Panc1 (cell line): ENCODE data around the gene SCN1B. TPM values are rescaled to one million over a fixed set of nuclear protein-coding genes. Genes with fewer than 3 reads are reported as not detected.

Experiments
- ATAC-seq: fragments of 200-7000 bp; cut with Tn5 transposase; 2 replicates; pipeline ENCODE4 v1.9.1; 2020; ENCODE audit warnings: mild to moderate bottlenecking, moderate library complexity
- BruUV-seq: library from RNA; stranded (reverse); fragments of 400-500 nt; replicated peaks from 2 replicates; lab custom pipeline; 2021; lab: Mats Ljungman, UMichigan
- CTCF ChIA-PET: fragments of 300-600 bp; sonication (Branson Sonifier 250); formaldehyde crosslinking; loops from one replicate; lab custom pipeline; 2022; ENCODE audit warnings: antibody characterized with exemption; lab: Charles Lee
- POLR2A ChIA-PET: fragments of 300-600 bp; sonication (Branson Sonifier 250); formaldehyde crosslinking; loops from one replicate; lab custom pipeline; 2022; ENCODE audit warnings: antibody characterized with exemption; lab: Charles Lee
- DNase-seq: peaks from one replicate; pipeline ENCODE4 v3.0.0-alpha.2; 2010; ENCODE audit warnings: low read depth, low spot score
- H3K27ac ChIP-seq: 2 replicates; pipeline ENCODE4 v1.5.1; 2011; ENCODE audit warnings: mild to moderate bottlenecking, low read length, inconsistent platforms
- H3K27me3 ChIP-seq: fragments of 200-500 bp; sonication (Bioruptor generic); 2 replicates; pipeline ENCODE4 v1.6.0; 2014; ENCODE audit warnings: low read length, inconsistent platforms; ENCODE audit not compliant: control insufficient read depth, insufficient read depth
- H3K36me3 ChIP-seq: fragments of 200-500 bp; sonication (Bioruptor generic); 2 replicates; pipeline ENCODE4 v1.5.1; 2014; ENCODE audit warnings: inconsistent platforms, mild to moderate bottlenecking, low read length, moderate library complexity; ENCODE audit not compliant: control insufficient read depth, insufficient read depth
- H3K4me1 ChIP-seq: 2 replicates; pipeline ENCODE4 v1.5.1; 2011; ENCODE audit warnings: inconsistent platforms, mild to moderate bottlenecking, low read length, moderate library complexity; ENCODE audit not compliant: control insufficient read depth, insufficient read depth
- H3K4me3 ChIP-seq, 2 experiments: 2 replicates each; pipeline ENCODE4 v1.5.1; 2011 to 2012; ENCODE audit warnings: low read depth in 2 of 2, low read length in 2 of 2, mild to moderate bottlenecking in 2 of 2, inconsistent platforms in 1 of 2, moderate library complexity in 1 of 2
- H3K9me3 ChIP-seq: fragments of 200-500 bp; sonication (Bioruptor generic); 2 replicates; pipeline ENCODE4 v1.5.1; 2014; ENCODE audit warnings: low read depth, mild to moderate bottlenecking, inconsistent platforms, low read length, moderate library complexity; ENCODE audit not compliant: control insufficient read depth, insufficient read depth
- CTCF ChIP-seq: fragments of 450-650 bp; IDR thresholded peaks from 2 replicates; pipeline ENCODE4 v1.5.1; 2017; ENCODE audit warnings: mild to moderate bottlenecking
- POLR2AphosphoS5 ChIP-seq: IDR thresholded peaks from 2 replicates; pipeline ENCODE4 v1.6.1; 2012; ENCODE audit warnings: mild to moderate bottlenecking, low read depth, low read length, moderate library complexity
- REST ChIP-seq, 2 experiments: IDR thresholded peaks; 2 replicates each; pipeline ENCODE4 v1.6.1; 2011 to 2012; ENCODE audit warnings: low read depth in 2 of 2, control low read depth in 1 of 2, low read length in 1 of 2, mild to moderate bottlenecking in 1 of 2, moderate library complexity in 1 of 2; ENCODE audit not compliant: insufficient read depth in 1 of 2
- SIN3A ChIP-seq: IDR thresholded peaks from 2 replicates; pipeline ENCODE4 v1.6.1; 2012; ENCODE audit warnings: low read depth, mild to moderate bottlenecking, low read length, moderate library complexity, borderline replicate concordance; ENCODE audit not compliant: insufficient read depth
- TCF7L2 ChIP-seq: IDR thresholded peaks from 2 replicates; pipeline ENCODE4 v1.6.1; 2011; ENCODE audit warnings: mild to moderate bottlenecking, low read depth, low read length, inconsistent platforms
- in situ Hi-C: cut with HindIII; loops from 2 replicates; pipeline ENCODE4 v1.10.0; 2016; ENCODE audit warnings: low sequenced_read_pairs, low pct_unique_long_range_greater_than_20kb
- intact Hi-C: fragments of 100-400 bp; cut with micrococcal nuclease; formaldehyde crosslinking; loops from one replicate; pipeline ENCODE4 v1.10.0; 2022; ENCODE audit not compliant: unreplicated experiment
- total RNA-seq: library from RNA; stranded (reverse); gene quantifications from one replicate; pipeline ENCODE4 v1.2.1, GENCODE V29; 2021; ENCODE audit not compliant: unreplicated experiment

Gene SCN1B
- total RNA-seq, 1 experiment from 2014 or later: 4.6 TPM

- CTCF ChIA-PET: no interaction called here
- no peaks in the 10 kb centered on the region for H3K27me3 ChIP-seq
- ATAC-seq: no peak
- no peaks in the 10 kb centered on the region for H3K9me3 ChIP-seq
- H3K36me3 ChIP-seq: no peaks in the 10 kb centered on the region
- BruUV-seq: no TSS peak
- in situ Hi-C loops: no loop called here
- POLR2A ChIA-PET: no interaction called here
- H3K4me3 ChIP-seq: no peak overlapping the region
- H3K4me1 ChIP-seq: no peaks in the 10 kb centered on the region
- no peak overlapping the region for H3K27ac ChIP-seq
- no peak for TF ChIP-seq TCF7L2
- no peak for TF ChIP-seq SIN3A
- TF ChIP-seq POLR2AphosphoS5: no peak
- TF ChIP-seq REST (IDR thresholded peaks at IDR 0.05; ENCODE audit: insufficient read depth in 1 of 2, low read depth in 2 of 2, low read length in 1 of 2): no peak
- no peak for TF ChIP-seq CTCF
- DNase-seq: no peak
- intact Hi-C loops: no loop called here
Observed at GRCh38 chr19:35084509-35084762, 54.2 kb downstream of the SCN1B start.

- Histone ChIP-seq H3K4me1 (peaks cover 8% of the 10 kb centered on the region), H3K36me3 (no peaks in the 10 kb centered on the region), H3K27ac (no peak overlapping the region), H3K27me3 (no peaks in the 10 kb centered on the region), H3K9me3 (no peaks in the 10 kb centered on the region), H3K4me3 (no peak overlapping the region)
- ATAC-seq (no peak), DNase-seq (no peak)
- in situ Hi-C loops: no loop called here
- no TSS peak for BruUV-seq
- POLR2A ChIA-PET: no interaction called here
- TF ChIP-seq SIN3A (no peak), POLR2AphosphoS5 (no peak), CTCF (no peak), REST (IDR thresholded peaks at IDR 0.05; ENCODE audit: insufficient read depth in 1 of 2, low read depth in 2 of 2, low read length in 1 of 2) (no peak), TCF7L2 (no peak)
- intact Hi-C loops: no loop called here
- CTCF ChIA-PET: no interaction called here
Observed at GRCh38 chr19:35085947-35086346, 55.7 kb downstream of the SCN1B start.
